Neural cell (in vitro differentiated cells): Measurements from ENCODE around the gene SHD. TPM values are rescaled to one million over a fixed set of nuclear protein-coding genes. Genes with fewer than 3 reads are reported as not detected.

Source experiments
- H2AFZ ChIP-seq: fragments of 200-600, 300-800 bp; sonication (generic), shearing (Covaris generic); 2 replicates; pipeline ENCODE4 v1.6.0; 2014; ENCODE audit warnings: low read depth, mild to moderate bottlenecking, antibody characterized with exemption, low read length, moderate library complexity
- H3F3A ChIP-seq: fragments of 200-600 bp; shearing (Covaris generic); 2 replicates; pipeline ENCODE4 v1.6.1; 2016; ENCODE audit warnings: mild to moderate bottlenecking, moderate library complexity, mixed read lengths, antibody characterized with exemption, low read length; ENCODE audit not compliant: insufficient read depth, poor library complexity, severe bottlenecking
- H3K27ac ChIP-seq: fragments of 200-600, 300-800 bp; sonication (generic), shearing (Covaris generic); 2 replicates; pipeline ENCODE4 v1.5.1; 2014; ENCODE audit warnings: mild to moderate bottlenecking, low read length, moderate library complexity
- H3K27me3 ChIP-seq: fragments of 300-800, 200-600 bp; sonication (generic), shearing (Covaris generic); 2 replicates; pipeline ENCODE4 v1.6.0; 2014; ENCODE audit warnings: mild to moderate bottlenecking, low read depth, low read length, moderate library complexity; ENCODE audit not compliant: insufficient read depth
- H3K36me3 ChIP-seq: fragments of 300-800, 200-600 bp; sonication (generic), shearing (Covaris generic); 2 replicates; pipeline ENCODE4 v1.5.1; 2014; ENCODE audit warnings: mild to moderate bottlenecking, antibody characterized with exemption, low read length, moderate library complexity; ENCODE audit not compliant: insufficient read depth
- H3K4me2 ChIP-seq: fragments of 300-800, 200-600 bp; sonication (generic), shearing (Covaris generic); 2 replicates; pipeline ENCODE4 v1.6.0; 2014; ENCODE audit warnings: mild to moderate bottlenecking, low read length
- H3K4me3 ChIP-seq: fragments of 300-800, 200-600 bp; sonication (generic), shearing (Covaris generic); 2 replicates; pipeline ENCODE4 v1.5.1; 2014; ENCODE audit warnings: mild to moderate bottlenecking, low read length, moderate library complexity
- H3K79me2 ChIP-seq: fragments of 200-600 bp; shearing (Covaris generic); replicated peaks from 2 replicates; pipeline ENCODE4 v1.6.0; 2014; ENCODE audit warnings: mild to moderate bottlenecking, low read length, moderate library complexity; ENCODE audit not compliant: insufficient read depth
- H3K9ac ChIP-seq: fragments of 300-800, 200-600 bp; sonication (generic), shearing (Covaris generic); 2 replicates; pipeline ENCODE4 v1.6.1; 2016; ENCODE audit warnings: mild to moderate bottlenecking, low read length, mixed read lengths
- H3K9me2 ChIP-seq: fragments of 200-600 bp; shearing (Covaris generic); 2 replicates; pipeline ENCODE4 v1.6.1; 2016; ENCODE audit warnings: mild to moderate bottlenecking, low read length, mixed read lengths; ENCODE audit not compliant: insufficient read depth
- H3K9me3 ChIP-seq: fragments of 200-600, 300-800 bp; sonication (generic), shearing (Covaris generic); 2 replicates; pipeline ENCODE4 v1.6.1; 2016; ENCODE audit warnings: mild to moderate bottlenecking, mixed run types, low read length, moderate library complexity, mixed read lengths
- H4K20me1 ChIP-seq: fragments of 200-600 bp; shearing (Covaris generic); 2 replicates; pipeline ENCODE4 v1.6.1; 2016; ENCODE audit warnings: mild to moderate bottlenecking, mixed run types; ENCODE audit not compliant: insufficient read depth
- EP300 ChIP-seq: fragments of 450-650 bp; conservative IDR thresholded peaks from 2 replicates; pipeline ENCODE4 v1.6.1; 2014; ENCODE audit warnings: antibody characterized with exemption, mild to moderate bottlenecking, moderate library complexity; ENCODE audit not compliant: poor library complexity, severe bottlenecking
- EZH2 ChIP-seq: fragments of 200-600, 300-800 bp; shearing (Covaris generic), sonication (generic); IDR thresholded peaks from 2 replicates; pipeline ENCODE4 v1.6.1; 2014; ENCODE audit warnings: antibody characterized with exemption, low read length, borderline replicate concordance, mild to moderate bottlenecking; ENCODE audit not compliant: insufficient read depth, poor library complexity, severe bottlenecking
- MXI1 ChIP-seq: fragments of 450-650 bp; conservative IDR thresholded peaks from 2 replicates; pipeline ENCODE4 v1.6.1; 2014; ENCODE audit warnings: antibody characterized with exemption, mild to moderate bottlenecking; ENCODE audit not compliant: poor library complexity, severe bottlenecking
- POLR2AphosphoS5 ChIP-seq: IDR thresholded peaks from 2 replicates; pipeline ENCODE4 v1.6.1; 2012
- RAD21 ChIP-seq: fragments of 450-650 bp; conservative IDR thresholded peaks from 2 replicates; pipeline ENCODE4 v1.6.1; 2014; ENCODE audit warnings: antibody characterized with exemption, mild to moderate bottlenecking, moderate library complexity
- SMC3 ChIP-seq: fragments of 450-650 bp; conservative IDR thresholded peaks from 2 replicates; pipeline ENCODE4 v1.6.1; 2014; ENCODE audit warnings: antibody characterized with exemption, mild to moderate bottlenecking, moderate library complexity; ENCODE audit not compliant: poor library complexity
- TAF1 ChIP-seq: IDR thresholded peaks from 2 replicates; pipeline ENCODE4 v1.6.1; 2012; ENCODE audit warnings: low read depth
- polyA plus RNA-seq: library from polyadenylated mRNA; depleted of rRNA; stranded (reverse); fragments of >200 nt; gene quantifications from 2 replicates; pipeline ENCODE4 v1.2.3, GENCODE V29; 2014
- TF ChIP-seq, protein P1 (sequence below): IDR thresholded peaks from 2 replicates; pipeline ENCODE4 v1.6.1; 2012; ENCODE audit warnings: borderline replicate concordance
- TF ChIP-seq, protein P2 (sequence below): fragments of 450-650 bp; IDR thresholded peaks from 2 replicates; pipeline ENCODE4 v1.5.1; 2014; ENCODE audit warnings: antibody characterized with exemption, mild to moderate bottlenecking, moderate library complexity; ENCODE audit not compliant: poor library complexity, severe bottlenecking

Gene SHD
- polyA plus RNA-seq, 1 donor from 2014 or later = 188 TPM

DNA sequence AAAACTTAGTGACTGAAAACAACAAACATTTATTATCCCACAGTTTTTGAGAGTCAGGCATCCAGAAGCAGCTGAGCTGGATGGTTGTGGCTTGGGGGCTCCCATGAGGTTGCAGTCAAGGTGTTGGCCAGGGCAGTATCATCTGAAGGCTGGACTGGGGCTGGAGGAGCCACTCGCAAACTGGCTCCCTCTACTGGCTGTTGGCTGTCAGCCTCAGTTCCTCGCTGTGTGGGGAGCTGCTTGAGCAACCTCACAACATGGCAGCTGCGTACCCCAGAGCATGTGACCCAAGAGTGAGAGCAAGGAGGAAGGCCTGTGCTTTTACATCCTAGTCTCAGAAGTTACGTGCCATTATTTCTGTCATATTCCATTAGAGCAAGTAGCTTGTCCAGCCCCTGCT lies 22.5 kb upstream of the SHD start:
- no peaks in the 10 kb centered on the region for H3K36me3 ChIP-seq

DNA sequence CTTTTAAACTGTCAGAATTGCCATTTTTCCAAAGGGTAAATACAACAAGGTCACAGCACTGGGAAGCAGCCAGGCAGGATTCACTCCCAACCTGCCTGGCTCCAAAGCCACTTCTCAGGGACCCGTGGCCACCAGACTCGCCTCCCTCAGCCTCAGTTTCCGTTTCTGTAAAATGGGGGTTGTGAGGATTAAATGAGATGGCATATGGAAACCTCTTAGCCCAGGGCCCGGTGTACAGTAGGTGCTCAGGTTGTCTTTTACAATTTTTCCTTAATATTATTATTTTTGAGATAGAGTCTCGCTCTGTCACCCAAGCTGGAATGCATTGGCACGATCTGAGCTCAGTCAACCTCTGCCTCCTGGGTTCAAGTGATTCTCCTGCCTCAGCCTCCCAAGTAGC lies 22.0 kb upstream of the SHD start:
- no peak for TF ChIP-seq EP300
- TF ChIP-seq SMC3 = no peak
- TF ChIP-seq EZH2 = no peak
- TF ChIP-seq, protein P1, sequence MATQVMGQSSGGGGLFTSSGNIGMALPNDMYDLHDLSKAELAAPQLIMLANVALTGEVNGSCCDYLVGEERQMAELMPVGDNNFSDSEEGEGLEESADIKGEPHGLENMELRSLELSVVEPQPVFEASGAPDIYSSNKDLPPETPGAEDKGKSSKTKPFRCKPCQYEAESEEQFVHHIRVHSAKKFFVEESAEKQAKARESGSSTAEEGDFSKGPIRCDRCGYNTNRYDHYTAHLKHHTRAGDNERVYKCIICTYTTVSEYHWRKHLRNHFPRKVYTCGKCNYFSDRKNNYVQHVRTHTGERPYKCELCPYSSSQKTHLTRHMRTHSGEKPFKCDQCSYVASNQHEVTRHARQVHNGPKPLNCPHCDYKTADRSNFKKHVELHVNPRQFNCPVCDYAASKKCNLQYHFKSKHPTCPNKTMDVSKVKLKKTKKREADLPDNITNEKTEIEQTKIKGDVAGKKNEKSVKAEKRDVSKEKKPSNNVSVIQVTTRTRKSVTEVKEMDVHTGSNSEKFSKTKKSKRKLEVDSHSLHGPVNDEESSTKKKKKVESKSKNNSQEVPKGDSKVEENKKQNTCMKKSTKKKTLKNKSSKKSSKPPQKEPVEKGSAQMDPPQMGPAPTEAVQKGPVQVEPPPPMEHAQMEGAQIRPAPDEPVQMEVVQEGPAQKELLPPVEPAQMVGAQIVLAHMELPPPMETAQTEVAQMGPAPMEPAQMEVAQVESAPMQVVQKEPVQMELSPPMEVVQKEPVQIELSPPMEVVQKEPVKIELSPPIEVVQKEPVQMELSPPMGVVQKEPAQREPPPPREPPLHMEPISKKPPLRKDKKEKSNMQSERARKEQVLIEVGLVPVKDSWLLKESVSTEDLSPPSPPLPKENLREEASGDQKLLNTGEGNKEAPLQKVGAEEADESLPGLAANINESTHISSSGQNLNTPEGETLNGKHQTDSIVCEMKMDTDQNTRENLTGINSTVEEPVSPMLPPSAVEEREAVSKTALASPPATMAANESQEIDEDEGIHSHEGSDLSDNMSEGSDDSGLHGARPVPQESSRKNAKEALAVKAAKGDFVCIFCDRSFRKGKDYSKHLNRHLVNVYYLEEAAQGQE = no peak
- no peak for TF ChIP-seq MXI1
- TF ChIP-seq, protein P2, sequence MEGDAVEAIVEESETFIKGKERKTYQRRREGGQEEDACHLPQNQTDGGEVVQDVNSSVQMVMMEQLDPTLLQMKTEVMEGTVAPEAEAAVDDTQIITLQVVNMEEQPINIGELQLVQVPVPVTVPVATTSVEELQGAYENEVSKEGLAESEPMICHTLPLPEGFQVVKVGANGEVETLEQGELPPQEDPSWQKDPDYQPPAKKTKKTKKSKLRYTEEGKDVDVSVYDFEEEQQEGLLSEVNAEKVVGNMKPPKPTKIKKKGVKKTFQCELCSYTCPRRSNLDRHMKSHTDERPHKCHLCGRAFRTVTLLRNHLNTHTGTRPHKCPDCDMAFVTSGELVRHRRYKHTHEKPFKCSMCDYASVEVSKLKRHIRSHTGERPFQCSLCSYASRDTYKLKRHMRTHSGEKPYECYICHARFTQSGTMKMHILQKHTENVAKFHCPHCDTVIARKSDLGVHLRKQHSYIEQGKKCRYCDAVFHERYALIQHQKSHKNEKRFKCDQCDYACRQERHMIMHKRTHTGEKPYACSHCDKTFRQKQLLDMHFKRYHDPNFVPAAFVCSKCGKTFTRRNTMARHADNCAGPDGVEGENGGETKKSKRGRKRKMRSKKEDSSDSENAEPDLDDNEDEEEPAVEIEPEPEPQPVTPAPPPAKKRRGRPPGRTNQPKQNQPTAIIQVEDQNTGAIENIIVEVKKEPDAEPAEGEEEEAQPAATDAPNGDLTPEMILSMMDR = no peak
- no peak for TF ChIP-seq RAD21
- no peak for TF ChIP-seq TAF1
- no peak for TF ChIP-seq POLR2AphosphoS5
- Histone ChIP-seq H3K36me3 (no peaks in the 10 kb centered on the region), H3K79me2 (no peaks in the 10 kb centered on the region), H3K27ac (no peak overlapping the region), H3K9me3 (no peaks in the 10 kb centered on the region), H4K20me1 (no peaks in the 10 kb centered on the region), H3K9me2 (no peaks in the 10 kb centered on the region), H2AFZ (no peak overlapping the region), H3K4me2 (no peak overlapping the region), H3F3A (no peaks in the 10 kb centered on the region), H3K4me3 (no peak overlapping the region), H3K9ac (no peak overlapping the region), H3K27me3 (no peaks in the 10 kb centered on the region)

More for the DNA sequence above, 22.5 kb upstream of the SHD start:
- no peaks in the 10 kb centered on the region for H3K9me2 ChIP-seq
- H3K27me3 ChIP-seq = no peaks in the 10 kb centered on the region
- H3K27ac ChIP-seq = no peak overlapping the region
- no peaks in the 10 kb centered on the region for H3K79me2 ChIP-seq
- TF ChIP-seq POLR2AphosphoS5 (no peak), TAF1 (no peak), EP300 (no peak), SMC3 (no peak), EZH2 (no peak), MXI1 (no peak), RAD21 (no peak)
- TF ChIP-seq, protein P2 = no peak
- TF ChIP-seq, protein P1 = no peak
- H2AFZ ChIP-seq = no peak overlapping the region
- H3F3A ChIP-seq = no peaks in the 10 kb centered on the region
- H3K4me2 ChIP-seq = no peak overlapping the region
- no peak overlapping the region for H3K9ac ChIP-seq
- no peak overlapping the region for H3K4me3 ChIP-seq
- H3K9me3 ChIP-seq = no peaks in the 10 kb centered on the region
- no peaks in the 10 kb centered on the region for H4K20me1 ChIP-seq
